ENCODE data around the gene BACE1-AS. TPM values are rescaled to one million over a fixed set of nuclear protein-coding genes. Genes with fewer than 3 reads are reported as not detected.
A peak's percentile ranks its signal among the peaks of the same experiment; 100 is the strongest.
"Not testable (repeated sequence)": the region's sequence is repeated elsewhere in the genome, so short reads cannot be mapped to it uniquely, and the experiment has no call there.

The BACE1-AS gene
- total RNA-seq, 1 donor from 2014 or later: 5.7 TPM

DNA sequence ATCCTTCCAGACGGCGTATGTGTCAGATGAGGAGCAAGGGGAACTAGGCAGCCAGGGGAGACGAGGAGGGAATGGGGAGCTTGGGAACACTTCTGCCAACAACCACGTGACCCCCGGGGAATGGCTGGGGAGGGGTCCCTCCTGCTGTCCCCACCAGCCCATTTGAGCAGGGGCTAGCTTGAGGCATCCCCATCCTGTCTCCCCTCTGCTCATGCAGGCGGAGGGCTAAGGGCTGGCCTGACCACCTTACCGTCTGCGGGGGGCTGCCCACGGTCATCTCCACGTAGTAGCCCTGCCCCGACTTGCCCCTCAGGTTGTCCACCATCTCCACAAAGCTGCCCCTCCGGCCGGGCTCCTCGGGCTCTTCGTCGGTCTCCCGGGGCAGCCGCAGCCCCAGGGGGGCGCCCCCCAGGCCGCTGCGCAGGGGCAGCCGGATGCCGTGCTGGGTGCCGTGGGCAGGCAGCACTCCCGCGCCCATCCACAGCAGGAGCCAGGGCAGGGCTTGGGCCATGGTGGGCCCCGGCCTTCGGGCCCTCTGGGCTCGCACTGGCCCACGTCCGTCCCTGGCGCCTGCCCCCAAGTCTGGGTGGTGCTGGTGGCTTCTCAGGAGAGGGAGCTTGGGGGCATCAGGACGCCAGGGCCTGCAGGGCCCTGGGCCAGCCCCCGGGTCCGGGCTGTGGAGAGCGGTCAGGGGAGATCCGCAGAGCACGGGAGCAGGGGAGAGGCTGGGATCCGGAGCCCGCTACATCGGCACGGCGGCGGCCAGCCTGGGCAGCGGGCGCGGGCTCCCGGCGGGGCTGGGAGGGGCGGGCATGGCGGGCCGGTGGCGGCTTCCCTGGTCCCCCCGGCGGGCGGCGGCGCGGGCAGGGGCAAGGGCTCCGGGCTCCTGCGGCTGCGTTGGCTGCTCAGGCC lies 24.4 kb downstream of the BACE1-AS start:
- no peaks in the 10 kb centered on the region for H3K36me3 Mint-ChIP-seq (ENCODE audit: low read depth)
- DNase-seq (ENCODE audit: low spot score): no peak
- intact Hi-C loops (cut with micrococcal nuclease): no loop called here

GRCh38 chr11:117316197-117316961 lies 25.2 kb downstream of the BACE1-AS start, which contains the start of gene BACE1:
TSS of gene BACE1 (minus strand) at chr11:117316256. CDS start at chr11:117315795, 461 bp downstream.
- H3K36me3 Mint-ChIP-seq (ENCODE audit: low read depth): no peaks in the 10 kb centered on the region
- intact Hi-C loops (cut with micrococcal nuclease): no loop called here
- H3K4me3 Mint-ChIP-seq: peak within 1 kb of the TSS; percentile 61
- H3K27ac Mint-ChIP-seq: no peak within 1 kb of the TSS
- peaks cover 55% of the 10 kb centered on the region for H3K27me3 Mint-ChIP-seq (ENCODE audit: insufficient read depth)
- no peaks in the 10 kb centered on the region for H3K9me3 Mint-ChIP-seq
- peaks cover 8% of the 10 kb centered on the region for H3K4me1 Mint-ChIP-seq (ENCODE audit: low read depth)
- no peak for DNase-seq (ENCODE audit: low spot score)

More for the DNA sequence above, 24.4 kb downstream of the BACE1-AS start:
- H3K27ac Mint-ChIP-seq: no peak overlapping the region
- peaks cover 55% of the 10 kb centered on the region for H3K27me3 Mint-ChIP-seq (ENCODE audit: insufficient read depth)
- H3K4me3 Mint-ChIP-seq: no peak overlapping the region
- no peaks in the 10 kb centered on the region for H3K9me3 Mint-ChIP-seq
- H3K4me1 Mint-ChIP-seq (ENCODE audit: low read depth): peaks cover 8% of the 10 kb centered on the region

- no peak for DNase-seq (ENCODE audit: low spot score)
- no peak overlapping the region for H3K27ac Mint-ChIP-seq
- no peaks in the 10 kb centered on the region for H3K9me3 Mint-ChIP-seq
- no peak overlapping the region for H3K4me3 Mint-ChIP-seq
- H3K4me1 Mint-ChIP-seq (ENCODE audit: low read depth): peaks cover 8% of the 10 kb centered on the region
- H3K36me3 Mint-ChIP-seq (ENCODE audit: low read depth): no peaks in the 10 kb centered on the region
- H3K27me3 Mint-ChIP-seq (ENCODE audit: insufficient read depth): peaks cover 49% of the 10 kb centered on the region
- intact Hi-C loops (cut with micrococcal nuclease): no loop called here
These were observed 27.6 kb downstream of the BACE1-AS start for GRCh38 chr11:117318738-117319137.

DNA sequence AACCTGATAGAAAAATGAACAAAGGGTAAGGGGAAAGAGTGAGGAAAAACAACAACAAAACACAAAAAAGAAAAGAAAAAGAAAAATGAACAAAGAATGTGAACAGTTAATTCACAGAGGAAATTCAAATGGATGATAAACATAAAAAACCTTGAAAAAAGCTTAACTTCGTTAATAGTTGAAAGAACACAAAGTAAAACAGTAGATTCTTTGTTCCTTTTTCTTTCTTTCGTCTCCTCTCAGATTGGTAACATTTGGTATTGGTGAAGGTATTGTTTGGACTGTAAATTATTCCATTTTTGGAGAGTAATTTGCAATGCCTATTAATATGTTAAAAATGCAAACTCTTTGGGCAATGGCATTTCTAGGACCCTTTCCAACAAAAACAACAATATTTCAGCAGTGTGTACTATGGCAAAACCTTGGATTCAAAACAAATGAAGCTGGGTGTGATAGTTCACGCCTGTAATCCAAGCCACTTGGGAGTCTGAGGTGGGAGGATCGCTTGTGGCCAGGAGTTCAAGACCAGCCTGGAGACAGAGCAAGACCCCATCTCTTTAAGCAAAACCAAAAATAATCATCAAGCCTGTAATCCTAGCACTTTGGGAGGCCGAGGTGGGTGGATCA lies 28.2 kb downstream of the BACE1-AS start:
- Mint-ChIP-seq H3K4me1 (ENCODE audit: low read depth) (peaks cover 8% of the 10 kb centered on the region), H3K9me3 (no peaks in the 10 kb centered on the region), H3K36me3 (ENCODE audit: low read depth) (no peaks in the 10 kb centered on the region), H3K27ac (no peak overlapping the region), H3K27me3 (ENCODE audit: insufficient read depth) (peaks cover 46% of the 10 kb centered on the region), H3K4me3 (no peak overlapping the region)
- intact Hi-C loops (cut with micrococcal nuclease): no loop called here
- no peak for DNase-seq (ENCODE audit: low spot score)

GRCh38 chr11:117327255-117327566 lies 36.1 kb downstream of the BACE1-AS start:
- not testable (repeated sequence) for H3K27me3 Mint-ChIP-seq (ENCODE audit: insufficient read depth); H3K27ac Mint-ChIP-seq; H3K4me1 Mint-ChIP-seq (ENCODE audit: low read depth); H3K9me3 Mint-ChIP-seq; DNase-seq (ENCODE audit: low spot score); H3K4me3 Mint-ChIP-seq; H3K36me3 Mint-ChIP-seq (ENCODE audit: low read depth)
- intact Hi-C loops (cut with micrococcal nuclease): loop anchor here (1.0 to 5.0 kb wide), 6 partner anchors 149 to 1075 kb away; partner anchors contain the start of genes ATP5MG, PAFAH1B2, SIDT2 and ZPR1

DNA sequence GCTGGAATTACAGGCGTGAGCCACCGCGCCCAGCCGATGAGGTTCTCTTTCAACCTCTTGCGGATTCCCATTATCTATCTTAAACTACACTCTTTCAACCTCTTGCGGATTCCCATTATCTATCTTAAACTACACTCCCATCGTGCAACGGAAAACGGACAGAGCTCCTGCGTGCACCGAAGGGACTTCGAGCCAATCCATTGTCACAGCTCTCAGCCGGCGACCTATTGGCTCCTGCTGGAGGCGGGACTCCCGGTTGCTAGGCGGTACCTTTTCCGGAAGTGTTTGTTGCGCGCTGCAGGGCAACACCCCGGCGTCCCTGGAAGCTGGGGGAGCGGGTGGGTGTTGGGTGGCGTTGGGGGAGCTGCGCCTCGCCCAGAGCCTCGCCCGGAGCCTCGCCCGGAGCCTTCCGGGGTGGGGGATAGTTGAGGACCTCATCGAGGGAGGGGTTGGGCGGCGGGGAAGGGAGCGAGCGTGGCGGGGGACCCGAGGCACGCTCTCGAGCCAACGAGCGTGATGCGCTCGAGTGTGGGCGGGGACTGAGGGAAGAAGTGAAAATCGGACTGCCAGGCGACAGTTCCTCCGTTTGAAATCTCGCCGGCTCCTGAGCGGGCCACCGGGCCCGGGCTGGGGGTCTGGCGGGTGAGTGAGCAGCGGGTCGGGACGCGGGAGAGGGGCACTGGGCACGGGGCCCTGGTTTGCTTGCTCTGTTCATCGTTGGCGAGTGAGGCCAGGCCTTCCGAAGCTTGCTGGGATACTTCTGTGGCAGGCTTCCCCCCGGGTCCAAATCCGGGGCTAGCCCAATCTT lies 36.6 kb downstream of the BACE1-AS start, which contains the start of gene CEP164:
Gene CEP164, plus strand, starts transcription at position 288 of the 808 bp plus-strand sequence. CDS start 10,733 bp downstream, outside the sequence.
- intact Hi-C loops (cut with micrococcal nuclease): loop anchor here (1.0 to 5.0 kb wide), 8 partner anchors 97 to 1245 kb away; partner anchors contain the start of genes ARCN1, ATP5MG, PAFAH1B2 and SIDT2
- peak; percentile 93 for DNase-seq (ENCODE audit: low spot score)
- peak within 1 kb of the TSS; percentile 45 for H3K27ac Mint-ChIP-seq
- H3K9me3 Mint-ChIP-seq: no peaks in the 10 kb centered on the region
- H3K4me1 Mint-ChIP-seq (ENCODE audit: low read depth): peaks cover 9% of the 10 kb centered on the region
- peaks cover 2% of the 10 kb centered on the region for H3K36me3 Mint-ChIP-seq (ENCODE audit: low read depth)
- peak within 1 kb of the TSS; percentile 75 for H3K4me3 Mint-ChIP-seq
- H3K27me3 Mint-ChIP-seq (ENCODE audit: insufficient read depth): peaks cover 9% of the 10 kb centered on the region

DNA sequence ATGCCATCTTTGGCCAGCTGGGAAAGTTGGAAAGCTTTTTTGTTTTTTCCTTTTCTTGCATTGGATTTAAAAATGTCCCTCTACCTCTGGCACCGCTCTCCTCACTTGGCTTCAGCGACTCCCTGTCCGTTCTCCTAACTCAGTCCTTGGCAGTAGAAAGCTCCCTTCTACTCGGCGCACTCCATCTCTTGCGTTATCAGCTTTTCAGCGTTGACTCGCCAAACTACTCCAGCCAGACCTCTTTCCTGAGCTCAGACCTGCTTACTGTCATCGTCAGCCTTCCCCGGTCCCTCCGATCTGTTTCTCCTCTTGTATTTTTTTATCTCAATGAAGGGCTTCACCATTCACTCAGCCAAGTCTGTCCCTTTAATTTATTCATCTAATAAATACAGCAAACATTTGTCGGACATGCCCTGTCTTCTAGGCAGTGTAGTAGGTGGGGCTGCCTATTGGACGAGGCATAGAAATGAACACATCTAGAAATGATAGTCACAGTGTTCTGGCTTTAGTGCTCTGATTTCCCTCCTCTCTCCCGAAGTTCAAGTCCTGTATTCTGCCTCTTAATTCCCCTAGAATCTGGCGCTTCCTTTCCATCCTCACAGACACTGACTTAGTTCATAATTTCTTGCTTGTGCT lies 37.3 kb downstream of the BACE1-AS start:
- no peak overlapping the region for H3K27ac Mint-ChIP-seq
- no peaks in the 10 kb centered on the region for H3K9me3 Mint-ChIP-seq
- no peak overlapping the region for H3K4me3 Mint-ChIP-seq
- no peak for DNase-seq (ENCODE audit: low spot score)
- H3K36me3 Mint-ChIP-seq (ENCODE audit: low read depth): peaks cover 2% of the 10 kb centered on the region
- peaks cover 5% of the 10 kb centered on the region for H3K27me3 Mint-ChIP-seq (ENCODE audit: insufficient read depth)
- H3K4me1 Mint-ChIP-seq (ENCODE audit: low read depth): peaks cover 9% of the 10 kb centered on the region
- intact Hi-C loops (cut with micrococcal nuclease): loop anchor here (1.0 to 5.0 kb wide), 6 partner anchors 98 to 1244 kb away; partner anchors contain the start of genes ARCN1, ATP5MG and ZPR1

DNA sequence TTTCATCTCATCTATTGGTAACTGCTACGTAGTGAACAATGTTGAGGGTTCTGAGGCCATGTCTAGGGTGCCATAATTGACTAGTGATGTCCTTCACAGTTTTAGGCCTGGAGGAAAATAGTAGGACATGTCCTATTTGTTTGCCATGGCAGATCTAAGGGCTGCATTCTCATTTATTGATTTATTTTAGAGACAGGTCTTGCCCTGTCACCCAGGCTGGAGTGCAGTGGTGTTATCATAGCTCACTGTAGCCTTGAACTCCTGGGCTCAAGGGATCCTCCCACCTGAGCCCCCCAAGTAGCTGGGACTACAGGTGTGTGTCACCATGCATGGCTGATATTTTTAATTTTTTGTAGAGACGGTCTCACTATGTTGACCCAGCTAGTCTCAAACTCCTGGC lies 41.7 kb downstream of the BACE1-AS start:
- Mint-ChIP-seq H3K27ac (no peak overlapping the region), H3K4me3 (no peak overlapping the region), H3K36me3 (ENCODE audit: low read depth) (peaks cover 5% of the 10 kb centered on the region), H3K9me3 (no peaks in the 10 kb centered on the region), H3K27me3 (ENCODE audit: insufficient read depth) (no peaks in the 10 kb centered on the region), H3K4me1 (ENCODE audit: low read depth) (peaks cover 9% of the 10 kb centered on the region)
- intact Hi-C loops (cut with micrococcal nuclease): no loop called here
- DNase-seq (ENCODE audit: low spot score): no peak

- H3K27me3 Mint-ChIP-seq (ENCODE audit: insufficient read depth): no peaks in the 10 kb centered on the region
- DNase-seq (ENCODE audit: low spot score): no peak
- intact Hi-C loops (cut with micrococcal nuclease): no loop called here
- H3K36me3 Mint-ChIP-seq (ENCODE audit: low read depth): peaks cover 7% of the 10 kb centered on the region
- H3K27ac Mint-ChIP-seq: no peak overlapping the region
- H3K4me3 Mint-ChIP-seq: no peak overlapping the region
- H3K9me3 Mint-ChIP-seq: no peaks in the 10 kb centered on the region
- H3K4me1 Mint-ChIP-seq (ENCODE audit: low read depth): peaks cover 9% of the 10 kb centered on the region
These were observed 42.8 kb downstream of the BACE1-AS start for GRCh38 chr11:117333917-117334316.

GRCh38 chr11:117334896-117335295 lies 43.8 kb downstream of the BACE1-AS start:
- no peak for DNase-seq (ENCODE audit: low spot score)
- Mint-ChIP-seq H3K27me3 (ENCODE audit: insufficient read depth) (no peaks in the 10 kb centered on the region), H3K36me3 (ENCODE audit: low read depth) (peaks cover 9% of the 10 kb centered on the region), H3K27ac (no peak overlapping the region), H3K9me3 (no peaks in the 10 kb centered on the region), H3K4me3 (no peak overlapping the region), H3K4me1 (ENCODE audit: low read depth) (peaks cover 7% of the 10 kb centered on the region)
- intact Hi-C loops (cut with micrococcal nuclease): no loop called here

DNA sequence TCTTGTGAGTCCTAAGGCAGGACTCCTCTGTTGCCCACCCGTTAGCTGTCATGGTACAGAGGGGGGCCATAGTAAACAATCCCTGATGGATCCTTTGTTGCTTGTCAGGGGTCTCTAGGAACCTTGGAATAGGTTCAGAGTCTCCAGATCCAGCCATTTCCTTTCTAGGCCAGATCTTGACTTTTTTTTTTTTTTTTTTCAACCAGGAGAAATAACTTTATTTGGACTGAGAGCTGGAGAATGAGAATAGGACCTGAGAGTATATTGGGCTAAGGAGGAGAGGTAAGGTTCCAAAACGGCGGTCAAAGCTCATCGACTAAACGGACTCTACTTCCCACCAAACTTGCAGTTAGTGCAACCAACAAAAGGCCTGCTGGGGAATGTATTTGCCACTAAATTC lies 44.3 kb downstream of the BACE1-AS start:
- H3K27ac Mint-ChIP-seq: no peak overlapping the region
- intact Hi-C loops (cut with micrococcal nuclease): no loop called here
- peaks cover 12% of the 10 kb centered on the region for H3K36me3 Mint-ChIP-seq (ENCODE audit: low read depth)
- H3K4me3 Mint-ChIP-seq: no peak overlapping the region
- peaks cover 2% of the 10 kb centered on the region for H3K4me1 Mint-ChIP-seq (ENCODE audit: low read depth)
- no peaks in the 10 kb centered on the region for H3K9me3 Mint-ChIP-seq
- no peaks in the 10 kb centered on the region for H3K27me3 Mint-ChIP-seq (ENCODE audit: insufficient read depth)
- DNase-seq (ENCODE audit: low spot score): no peak
